GM19468 (cell line): Measurements from ENCODE around the gene IHH.

ENCODE experiments used
- ATAC-seq: cut with Tn5 transposase; IDR thresholded peaks from one replicate; pipeline ENCODE4 v1.9.1; 2021; ENCODE audit warnings: mild to moderate bottlenecking, moderate library complexity, moderate number of reproducible peaks; ENCODE audit not compliant: unreplicated experiment; ENCODE audit errors: extremely low read depth

The IHH gene

GRCh38 chr2:219078126-219078525 lies 17.4 kb upstream of the IHH start:
- no peak for ATAC-seq

DNA sequence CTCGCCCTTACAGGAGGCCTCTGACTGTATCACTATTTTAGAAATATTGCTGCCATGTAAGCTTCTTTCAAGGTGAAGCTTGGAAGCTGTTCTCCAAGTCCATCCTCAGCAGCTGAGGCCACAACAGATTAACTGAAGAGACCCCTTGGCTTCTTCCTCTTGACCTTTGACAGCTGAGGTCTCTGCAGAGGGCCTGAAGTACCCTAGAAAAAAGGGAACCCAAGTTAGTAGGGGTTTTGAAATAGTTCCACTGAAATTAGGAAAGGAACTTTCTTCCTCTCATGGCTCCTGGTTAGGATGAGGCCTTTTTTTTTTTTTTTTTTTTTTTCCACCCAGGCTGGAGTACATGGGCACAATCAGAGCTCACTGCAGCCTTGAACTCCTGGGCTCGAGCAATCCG lies 15.5 kb upstream of the IHH start:
- no peak for ATAC-seq

DNA sequence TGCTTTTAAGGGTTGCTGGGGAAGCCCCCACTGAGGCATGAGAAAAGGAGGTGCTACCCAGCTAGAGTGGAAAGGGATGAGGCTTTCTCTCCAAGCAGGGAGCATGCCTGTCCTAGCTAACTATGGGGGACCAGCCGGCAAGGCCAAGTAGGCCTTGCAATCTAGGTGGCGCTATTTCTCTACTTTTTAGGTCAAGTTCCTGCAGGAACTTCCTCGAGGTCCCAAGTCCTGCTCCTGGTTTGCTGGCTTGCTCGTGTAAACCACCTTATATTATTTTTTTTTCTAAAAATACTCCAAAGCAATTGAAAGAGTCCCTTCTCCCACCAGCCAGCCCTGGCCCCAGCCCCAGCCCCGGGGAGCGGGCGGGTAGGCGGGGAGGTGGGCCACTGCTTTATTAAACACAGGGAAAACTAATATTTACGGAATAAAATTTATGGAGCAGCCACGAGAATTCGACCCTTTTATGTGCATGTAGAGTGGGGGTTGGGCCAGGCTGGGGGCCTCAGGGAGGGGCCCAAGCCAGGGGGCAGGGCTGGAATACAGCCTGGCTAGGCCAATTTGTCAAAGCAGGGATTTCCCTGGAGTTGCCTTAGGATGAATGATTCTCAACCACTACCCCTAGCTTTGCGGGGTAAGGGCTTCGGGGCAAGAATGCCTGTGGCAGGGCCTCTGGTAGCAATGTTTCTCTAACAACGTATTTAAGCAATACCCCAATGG lies 12.8 kb upstream of the IHH start:
- ATAC-seq: no peak

DNA sequence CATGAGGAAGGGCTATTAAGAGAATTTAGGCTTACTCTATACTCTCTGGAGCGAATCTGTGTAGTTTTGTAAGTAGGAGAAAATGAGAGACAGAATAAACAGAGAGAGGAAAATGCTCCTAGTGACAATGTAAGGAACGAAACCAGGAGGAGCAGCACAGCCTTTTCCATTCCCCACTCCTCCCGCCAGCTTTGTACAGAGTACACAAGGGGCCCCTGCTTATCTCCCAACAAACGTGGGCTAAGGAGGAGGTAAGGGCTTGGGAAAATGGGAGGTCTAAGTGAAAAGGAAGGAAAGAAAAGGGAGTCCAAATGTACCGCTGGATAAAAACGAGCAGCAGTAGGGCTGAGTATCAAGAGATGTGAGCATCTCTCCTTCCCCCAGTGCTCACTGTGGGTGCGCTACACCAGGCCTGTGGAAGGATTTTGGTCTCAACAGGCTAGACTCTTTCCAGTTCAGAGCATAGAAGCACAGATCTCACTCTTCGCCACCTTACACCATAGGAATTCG lies 12.1 kb upstream of the IHH start:
- ATAC-seq: no peak

- ATAC-seq: no peak
Measured at GRCh38 chr2:219071131-219071816, 10.6 kb upstream of the IHH start.

GRCh38 chr2:219065484-219065883 lies 4.8 kb upstream of the IHH start:
- ATAC-seq: no peak

GRCh38 chr2:219062081-219062480 lies 1.4 kb upstream of the IHH start:
- no peak for ATAC-seq

- ATAC-seq: no peak
Measured at GRCh38 chr2:219059725-219060682, 717 bp downstream of the IHH start.

DNA sequence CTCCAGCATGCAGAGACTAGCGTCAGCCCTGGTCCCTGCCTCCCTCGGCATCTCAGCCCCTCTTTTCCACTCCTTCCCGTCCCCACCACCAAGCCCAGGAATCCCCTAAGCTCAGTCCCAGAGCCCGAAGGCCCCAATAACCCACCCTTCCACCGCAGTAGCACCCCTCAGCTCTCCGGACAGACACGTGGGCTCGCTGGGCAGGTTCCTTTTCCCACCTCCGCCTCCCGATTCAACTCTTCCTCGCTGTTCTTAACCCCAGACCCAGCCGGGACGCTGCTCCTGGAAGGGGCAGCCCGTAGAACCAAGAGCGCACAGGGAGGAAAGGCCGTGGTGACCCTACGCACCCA lies 1.4 kb downstream of the IHH start:
- no peak for ATAC-seq

GRCh38 chr2:219058541-219059374 lies 2.0 kb downstream of the IHH start:
- ATAC-seq: no peak

- ATAC-seq: no peak
Measured at GRCh38 chr2:219057709-219058540, 2.8 kb downstream of the IHH start.

DNA sequence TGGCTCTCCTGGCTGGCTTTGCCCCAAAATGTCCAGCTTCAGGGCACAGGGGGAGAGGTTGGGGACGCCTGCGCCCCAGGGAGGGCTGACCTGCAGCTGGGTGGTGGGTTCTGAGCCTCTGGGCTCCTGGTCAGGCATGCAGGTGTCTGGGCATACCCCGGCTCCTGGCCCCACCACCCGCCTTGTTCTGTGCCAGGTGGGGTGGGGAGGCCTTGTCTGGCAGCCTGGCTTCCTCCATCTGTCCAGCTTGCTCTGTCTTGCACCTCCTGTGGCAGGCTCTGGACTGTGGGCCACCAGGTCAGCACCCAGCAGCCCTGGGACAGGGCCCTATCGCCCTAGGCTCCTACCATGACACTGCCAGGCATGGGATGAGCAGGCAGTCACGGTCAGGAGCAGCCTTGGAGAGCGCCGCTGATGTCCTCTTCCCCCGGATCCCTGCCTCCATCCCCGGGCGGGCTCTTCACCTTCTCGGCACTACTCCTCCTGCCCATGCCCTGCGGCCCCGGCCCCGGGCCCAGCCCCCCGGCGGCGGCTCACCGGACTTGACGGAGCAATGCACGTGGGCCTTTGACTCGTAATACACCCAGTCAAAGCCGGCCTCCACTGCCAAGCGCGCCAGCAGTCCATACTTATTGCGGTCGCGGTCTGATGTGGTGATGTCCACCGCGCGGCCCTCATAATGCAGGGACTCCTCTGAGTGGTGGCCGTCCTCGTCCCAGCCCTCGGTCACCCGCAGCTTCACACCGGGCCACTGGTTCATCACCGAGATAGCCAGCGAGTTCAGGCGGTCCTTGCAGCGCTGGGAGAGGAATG lies 3.6 kb downstream of the IHH start:
- no peak for ATAC-seq

- no peak for ATAC-seq
Measured at GRCh38 chr2:219056176-219056895, 4.4 kb downstream of the IHH start.

- no peak for ATAC-seq
Measured at GRCh38 chr2:219054956-219055903, 5.5 kb downstream of the IHH start.

- ATAC-seq: no peak
Measured at GRCh38 chr2:219049282-219049681, 11.4 kb downstream of the IHH start.

DNA sequence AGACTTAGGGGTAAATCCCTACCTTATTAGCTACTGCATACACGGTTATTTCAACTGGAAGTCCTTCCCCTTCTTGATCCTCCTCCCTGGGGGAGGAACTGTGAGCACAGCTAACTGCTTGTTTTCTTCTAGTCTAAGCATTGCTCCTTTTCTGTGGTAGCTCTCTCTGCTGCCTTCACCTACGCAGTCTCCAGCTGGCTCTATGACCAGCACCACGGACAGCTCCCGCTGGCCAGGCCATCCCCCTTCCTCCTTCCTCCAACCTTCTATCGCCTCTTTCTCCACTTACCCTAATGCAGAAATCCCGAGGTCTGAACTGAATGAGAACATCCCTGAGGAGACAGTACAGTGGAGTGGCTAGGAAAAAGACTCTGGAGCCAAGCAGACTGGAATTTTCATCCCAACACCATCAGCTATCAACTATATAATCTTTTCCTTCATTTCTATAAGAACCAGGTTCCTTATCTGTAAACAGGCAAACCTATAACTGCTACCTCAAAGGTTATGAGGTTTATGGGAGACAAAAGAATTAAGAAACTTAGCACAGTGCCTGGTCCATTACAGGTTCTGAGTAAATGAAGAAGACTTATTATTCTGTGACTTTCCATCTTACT lies 14.7 kb downstream of the IHH start:
- no peak for ATAC-seq
